HS-27A (cell line): Measurements from ENCODE around the gene ALK.
A peak's percentile ranks its signal among the peaks of the same experiment; 100 is the strongest.

Experiments
- DNase-seq: peaks from one replicate; pipeline ENCODE4 v3.0.0-alpha.2; 2012; ENCODE audit warnings: low read depth, missing footprints

Gene ALK

GRCh38 chr2:29196792-29197788 is 724.3 kb downstream of the ALK start:
- DNase-seq, result peak; percentile 31

GRCh38 chr2:29195796-29196195 is 725.6 kb downstream of the ALK start:
- DNase-seq, result no peak

GRCh38 chr2:29193681-29194080 is 727.7 kb downstream of the ALK start:
- no peak for DNase-seq

DNA sequence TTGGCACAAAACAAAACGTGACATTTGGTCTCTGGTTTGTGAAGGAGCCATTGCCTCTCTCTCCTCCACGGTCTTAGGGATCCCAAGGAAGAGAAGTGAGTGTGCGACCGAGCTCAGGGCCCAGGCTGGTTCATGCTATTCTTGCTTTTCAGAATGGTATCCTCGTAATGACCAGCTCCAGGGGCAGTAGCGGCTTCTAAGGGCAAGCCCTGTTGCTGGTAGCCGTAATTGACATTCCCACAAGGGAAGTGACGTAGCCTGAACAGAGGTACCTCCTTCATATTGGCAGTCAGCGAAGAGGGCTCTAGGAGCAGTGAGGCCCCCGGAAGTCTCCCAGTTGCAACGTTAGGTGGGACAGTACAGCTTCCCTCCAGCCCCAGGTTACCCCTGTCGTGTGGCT is 728.3 kb downstream of the ALK start:
- DNase-seq, result no peak

- DNase-seq, result peak; percentile 23
These were observed 728.9 kb downstream of the ALK start for GRCh38 chr2:29192526-29192925.

GRCh38 chr2:29191817-29192216 is 729.6 kb downstream of the ALK start:
- DNase-seq, result no peak

GRCh38 chr2:29189052-29189451 is 732.3 kb downstream of the ALK start:
- no peak for DNase-seq

- DNase-seq, result no peak
These were observed 733.5 kb downstream of the ALK start for GRCh38 chr2:29187926-29188325.

DNA sequence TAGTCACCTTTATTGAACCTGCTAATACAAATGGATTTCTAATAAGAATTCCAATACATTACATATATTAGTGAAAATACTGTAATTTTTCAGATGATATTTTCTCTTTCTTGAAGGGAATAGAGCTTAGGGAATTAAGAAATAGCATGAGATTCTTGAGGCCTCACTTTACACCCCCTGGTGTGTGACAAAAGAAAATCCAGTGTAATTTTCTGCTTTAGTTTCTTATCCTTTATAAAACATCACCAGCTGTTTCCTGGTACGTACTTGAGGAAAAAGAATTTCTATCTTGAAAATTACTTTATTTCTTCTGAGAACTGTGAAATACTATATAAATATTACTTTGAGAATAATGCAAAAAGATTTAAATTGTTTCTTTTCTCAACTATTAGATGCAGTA is 734.6 kb downstream of the ALK start:
- DNase-seq, result no peak

GRCh38 chr2:29184531-29184930 is 736.9 kb downstream of the ALK start:
- DNase-seq, result no peak

GRCh38 chr2:29182920-29183319 is 738.5 kb downstream of the ALK start:
- DNase-seq, result no peak

DNA sequence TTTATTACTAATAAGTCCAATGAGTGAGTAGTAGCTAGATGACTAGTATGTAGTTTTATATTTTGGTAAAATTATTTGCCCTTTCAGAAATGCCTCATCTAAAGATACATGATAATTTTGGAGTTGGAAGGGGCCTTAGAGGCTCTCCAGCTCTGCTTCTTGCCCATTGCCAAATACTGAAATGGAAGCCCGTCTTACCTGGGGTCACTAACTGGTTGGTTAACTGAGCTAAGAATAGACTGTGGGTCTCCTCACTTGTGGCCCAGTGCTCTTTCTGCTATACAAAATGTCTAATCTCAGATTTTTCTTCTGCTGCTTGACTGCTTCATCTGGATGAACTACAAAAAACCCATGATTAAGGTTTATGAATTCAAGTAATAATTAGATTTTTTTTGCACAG is 739.1 kb downstream of the ALK start:
- DNase-seq, result no peak

- no peak for DNase-seq
These were observed 746.0 kb downstream of the ALK start for GRCh38 chr2:29175338-29175737.

DNA sequence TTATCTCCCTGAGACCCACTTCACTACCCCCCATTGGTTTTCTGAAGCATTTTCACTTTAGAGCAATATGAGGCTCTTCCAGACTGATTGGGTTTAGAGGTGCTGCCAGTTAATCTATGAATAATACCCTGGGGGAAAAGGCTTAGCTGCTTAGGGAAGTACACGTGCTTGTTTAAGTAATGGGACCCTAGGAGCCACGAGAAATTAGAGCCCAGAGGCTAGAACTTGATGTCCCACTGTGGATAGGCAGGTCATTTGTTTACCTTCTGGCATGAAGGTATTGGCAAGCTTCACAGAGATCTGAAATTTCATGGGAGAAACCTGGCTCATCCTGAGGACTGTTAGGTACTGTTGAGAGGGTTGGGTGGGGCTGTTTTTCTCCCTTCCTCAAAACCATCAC is 746.4 kb downstream of the ALK start:
- no peak for DNase-seq

GRCh38 chr2:29166242-29167039 is 754.9 kb downstream of the ALK start:
- no peak for DNase-seq

- peak; percentile 7 for DNase-seq
These were observed 755.8 kb downstream of the ALK start for GRCh38 chr2:29165362-29166241.

- no peak for DNase-seq
These were observed 757.1 kb downstream of the ALK start for GRCh38 chr2:29164091-29164846.

DNA sequence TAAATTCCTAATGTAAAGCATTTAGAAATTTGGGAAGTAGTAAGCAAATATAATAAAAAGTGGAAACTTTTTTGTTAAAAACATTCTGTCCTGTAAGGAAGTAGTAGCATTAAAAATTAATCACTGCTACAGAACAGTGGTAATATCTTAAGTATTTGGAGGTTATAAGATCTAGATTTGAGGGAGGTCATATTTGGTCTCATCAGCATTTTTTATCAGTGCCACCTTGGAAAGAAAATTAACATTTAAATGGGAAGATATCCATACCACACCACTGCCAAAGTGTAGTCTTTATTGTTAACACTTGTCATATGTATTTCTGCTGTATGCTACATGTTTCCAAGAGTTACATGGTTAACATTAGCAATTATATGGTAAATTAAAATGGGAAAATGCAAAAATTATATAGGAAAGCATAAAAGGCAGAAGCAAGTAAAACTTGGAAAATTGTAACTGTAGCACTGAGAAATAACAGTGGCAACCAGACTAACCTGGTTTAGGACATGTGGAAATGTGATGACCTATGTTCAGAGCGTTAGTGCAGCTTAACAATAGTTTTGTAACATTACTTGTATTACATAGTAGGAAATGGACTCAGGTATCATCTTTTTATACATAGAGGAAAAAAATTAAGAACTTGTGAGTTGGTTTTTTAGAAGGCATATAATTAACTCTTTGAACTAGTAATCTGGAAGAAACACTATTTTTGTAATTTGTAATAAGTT is 759.0 kb downstream of the ALK start:
- no peak for DNase-seq

- no peak for DNase-seq
These were observed 761.2 kb downstream of the ALK start for GRCh38 chr2:29160184-29160583.

DNA sequence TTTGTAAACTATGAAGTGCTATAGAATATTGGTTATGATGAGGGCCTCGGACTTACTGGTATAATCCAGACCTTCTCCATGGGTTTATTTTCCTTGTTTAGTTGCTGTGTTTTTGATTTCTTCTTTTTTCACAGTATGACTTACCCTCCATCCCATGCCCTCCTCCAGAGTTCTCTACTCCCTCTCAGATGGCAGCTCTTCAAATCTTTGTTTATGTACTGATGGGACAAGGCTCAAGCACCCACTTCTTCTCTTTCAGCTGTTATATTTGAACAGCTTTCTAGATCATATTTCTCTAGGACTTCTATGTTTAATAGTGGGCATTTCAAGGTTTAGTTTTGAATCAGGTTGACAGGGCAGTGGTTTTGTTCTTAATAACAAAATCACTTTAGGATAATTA is 762.3 kb downstream of the ALK start:
- DNase-seq, result no peak

DNA sequence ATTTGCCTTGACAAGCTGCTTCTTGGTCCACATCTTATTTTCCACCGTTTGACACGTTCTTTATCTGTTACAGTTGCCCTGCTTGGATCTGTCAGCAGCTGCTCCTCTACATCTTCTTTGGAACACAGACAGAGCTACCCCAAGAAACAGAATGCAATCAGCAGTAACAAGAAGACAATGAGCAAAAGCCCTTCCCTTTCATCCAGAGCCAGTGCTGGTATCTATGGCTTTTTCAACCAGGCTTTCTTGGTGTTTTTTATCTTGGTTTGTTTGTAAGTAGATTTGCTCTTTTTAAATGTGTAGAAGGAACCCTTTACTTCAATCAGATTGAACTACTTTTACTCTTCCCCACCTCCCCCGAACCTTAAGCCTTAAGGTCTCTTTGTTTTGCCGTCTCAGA is 764.3 kb downstream of the ALK start:
- no peak for DNase-seq
